HepG2 (cell line): Measurements from ENCODE around the gene DENND4C. TPM values are rescaled to one million over a fixed set of nuclear protein-coding genes. Genes with fewer than 3 reads are reported as not detected.
"Not testable (repeated sequence)": the region's sequence is repeated elsewhere in the genome, so short reads cannot be mapped to it uniquely, and the experiment has no call there.

Experiments
- ATAC-seq: fragments of 200-7000 bp; cut with Tn5 transposase; 3 replicates; pipeline ENCODE4 v1.9.1; 2020; ENCODE audit warnings: mild to moderate bottlenecking, moderate library complexity
- BruUV-seq: library from RNA; stranded (reverse); fragments of 400-500 nt; replicated peaks from 2 replicates; lab custom pipeline; 2021; lab: Mats Ljungman, UMichigan
- CTCF ChIA-PET: fragments of 300-600 bp; formaldehyde crosslinking; extraction: SDS; loops from one replicate; lab custom pipeline; 2021; ENCODE audit warnings: low total read pairs, inconsistent platforms, low intra/inter-chr PET ratio; lab: Yijun Ruan, JAX
- POLR2A ChIA-PET: fragments of 350-600 bp; sonication (Branson Sonifier 250); formaldehyde crosslinking; loops from one replicate; lab custom pipeline; 2020; ENCODE audit warnings: antibody characterized with exemption, inconsistent platforms; lab: Yijun Ruan, JAX
- DNase-seq: peaks from one replicate; pipeline ENCODE4 v3.0.0-alpha.2; 2015; ENCODE audit warnings: low spot score
- FAIRE-seq: peaks from 3 replicates; lab custom pipeline; 2011; peaks lifted over from hg19 to GRCh38; lab: Jason Lieb, UNC
- H2AFZ ChIP-seq: one replicate; pipeline ENCODE4 v1.6.1; 2011; ENCODE audit warnings: low read length, inconsistent platforms
- H3K27ac ChIP-seq: fragments of 300-600 bp; 3 replicates; pipeline ENCODE4 v1.8.0; 2011; ENCODE audit warnings: mixed run types, mild to moderate bottlenecking, mixed read lengths, low read length, inconsistent platforms; ENCODE audit not compliant: insufficient read depth; ENCODE audit errors: extremely low read length
- H3K27me3 ChIP-seq, 2 experiments: fragments of 200-600 bp in 1 of 2; 2 replicates in 1 of 2; 3 replicates in 1 of 2; pipeline versions ENCODE4 v1.6.0 to v1.8.0; 2011; ENCODE audit warnings: low read length in 2 of 2, mild to moderate bottlenecking in 2 of 2, moderate library complexity in 2 of 2, inconsistent platforms in 1 of 2; ENCODE audit not compliant: insufficient read depth in 2 of 2, control insufficient read depth in 1 of 2
- H3K36me3 ChIP-seq, 2 experiments: fragments of 200-600 bp in 1 of 2; replicated peaks in 1 of 2; 2 replicates in 1 of 2; 3 replicates in 1 of 2; pipeline versions ENCODE4 v1.5.1 to v1.8.0; 2011; ENCODE audit warnings: low read length in 2 of 2, inconsistent platforms in 1 of 2; ENCODE audit not compliant: insufficient read depth in 2 of 2, control insufficient read depth in 1 of 2
- H3K4me1 ChIP-seq: 2 replicates; pipeline ENCODE4 v1.5.1; 2012; ENCODE audit warnings: low read length, inconsistent platforms; ENCODE audit not compliant: insufficient read depth
- H3K4me2 ChIP-seq: 2 replicates; pipeline ENCODE4 v1.6.0; 2011; ENCODE audit warnings: low read depth, low read length, inconsistent platforms
- H3K4me3 ChIP-seq, 3 experiments: fragments of 200-600 bp in 1 of 3; sonication (generic), shearing (Covaris generic) in 1 of 3; replicated peaks in 1 of 3; 2 replicates each; pipeline ENCODE4 v1.5.1; 2011 to 2016; ENCODE audit warnings: low read length in 3 of 3, inconsistent platforms in 2 of 3, low read depth in 2 of 3, mild to moderate bottlenecking in 2 of 3, control low read depth in 1 of 3, mixed read lengths in 1 of 3; ENCODE audit not compliant: insufficient read depth in 1 of 3
- H3K79me2 ChIP-seq: one replicate; pipeline ENCODE4 v1.6.1; 2011; ENCODE audit warnings: low read length, inconsistent platforms; ENCODE audit not compliant: insufficient read depth
- H3K9ac ChIP-seq: 2 replicates; pipeline ENCODE4 v1.6.0; 2011; ENCODE audit warnings: mild to moderate bottlenecking, low read depth, low read length, inconsistent platforms; ENCODE audit not compliant: insufficient read depth
- H3K9me3 ChIP-seq: 2 replicates; pipeline ENCODE4 v1.5.1; 2012; ENCODE audit warnings: mild to moderate bottlenecking, low read length
- H4K20me1 ChIP-seq: 2 replicates; pipeline ENCODE4 v1.6.0; 2011; ENCODE audit warnings: inconsistent platforms, mild to moderate bottlenecking, low read length, moderate library complexity; ENCODE audit not compliant: insufficient read depth
- BCL6 ChIP-seq: IDR thresholded peaks from 2 replicates; pipeline ENCODE4 v1.6.1; 2016; ENCODE audit warnings: missing genetic modification reagents, missing compliant biosample characterization
- PPARG ChIP-seq: conservative IDR thresholded peaks from 2 replicates; pipeline ENCODE4 v1.6.1; 2016; ENCODE audit warnings: missing biosample characterization, missing genetic modification reagents
- WGBS: methylation state at CpG from one replicate; pipeline ENCODE4 v1.1.6; 2017; ENCODE audit warnings: low lambda C conversion rate; 5-methylcytosine and 5-hydroxymethylcytosine counted together
- in situ Hi-C: cut with HindIII; loops from 2 replicates; pipeline ENCODE4 v1.10.0; 2017; ENCODE audit warnings: low pct_unique_long_range_greater_than_20kb; ENCODE audit not compliant: extremely low pct_ligation_motif_present
- intact Hi-C: fragments of 100-400 bp; cut with micrococcal nuclease; formaldehyde crosslinking; loops from one replicate; pipeline ENCODE4 v1.10.0; 2022; ENCODE audit not compliant: unreplicated experiment
- polyA plus RNA-seq, 8 experiments: library from polyadenylated mRNA; depleted of rRNA in 3 of 8; stranded (reverse) in 7 of 8; unstranded in 1 of 8; fragments of >200 nt; fragmentation: Illumina TruSeq in 4 of 8; extraction: Trizol in 4 of 8; gene quantifications; 2 replicates each; pipeline versions ENCODE4 v1.2.1 to v1.2.3, GENCODE V29; 2011 to 2016; ENCODE audit warnings: low read depth in 4 of 8, missing spikeins in 1 of 8, mixed read lengths in 1 of 8; ENCODE audit not compliant: insufficient read depth in 1 of 8
- total RNA-seq, 5 experiments: library from RNA; depleted of rRNA; stranded (reverse); fragments of >200 nt; fragmentation: Illumina TruSeq; extraction: Trizol; gene quantifications; 2 replicates each; pipeline ENCODE4 v1.2.3, GENCODE V29; 2016; ENCODE audit warnings: low read depth in 1 of 5

DENND4C gene
- total and polyA plus RNA-seq, 2 of the 13 experiments (the other 11 are each of a cell fraction or from before 2014, with no cell fraction given) = 19.1 to 27.2 TPM

GRCh38 chr9:19250346-19250745, 19.9 kb downstream of the DENND4C start:
- H3K36me3 ChIP-seq, intact Hi-C loops, H3K4me3 ChIP-seq, H3K9me3 ChIP-seq, H3K4me2 ChIP-seq, H2AFZ ChIP-seq, ATAC-seq, H3K9ac ChIP-seq, BruUV-seq, in situ Hi-C loops, POLR2A ChIA-PET, CTCF ChIA-PET, H3K27me3 ChIP-seq, DNase-seq, FAIRE-seq, H3K27ac ChIP-seq: not testable (repeated sequence)
- H4K20me1 ChIP-seq = peaks cover 21% of the 10 kb centered on the region; the same call in 1 of the 2 replicates
- 79% methylated on average over 8 of the region's 8 CpGs for WGBS
- H3K4me1 ChIP-seq = peaks cover 30% of the 10 kb centered on the region
- H3K79me2 ChIP-seq = peaks cover 79% of the 10 kb centered on the region

GRCh38 chr9:19251203-19251602, 20.7 kb downstream of the DENND4C start:
- peak; percentile 54 for ATAC-seq
- WGBS = 100% methylated on average over 1 of the region's 1 CpG
- intact Hi-C loops, BruUV-seq, H3K4me3 ChIP-seq, H3K9me3 ChIP-seq, H3K27ac ChIP-seq, in situ Hi-C loops, POLR2A ChIA-PET, FAIRE-seq, H2AFZ ChIP-seq, CTCF ChIA-PET, DNase-seq, H3K27me3 ChIP-seq, H3K9ac ChIP-seq, H3K4me2 ChIP-seq, H3K36me3 ChIP-seq: not testable (repeated sequence)
- peaks cover 19% of the 10 kb centered on the region; the same call in 1 of the 2 replicates for H4K20me1 ChIP-seq
- H3K79me2 ChIP-seq = peaks cover 81% of the 10 kb centered on the region
- peaks cover 30% of the 10 kb centered on the region for H3K4me1 ChIP-seq

- intact Hi-C loops, FAIRE-seq, BruUV-seq, DNase-seq, ATAC-seq, H3K4me2 ChIP-seq, H2AFZ ChIP-seq, H3K27me3 ChIP-seq, in situ Hi-C loops, H3K36me3 ChIP-seq, CTCF ChIA-PET, H3K9me3 ChIP-seq, H3K9ac ChIP-seq, H3K27ac ChIP-seq, H3K4me3 ChIP-seq: not testable (repeated sequence)
- TF ChIP-seq PPARG (CRISPR knock-in tag) (peak; percentile 63; the same call in 1 of the 2 replicates), BCL6 (CRISPR knock-in tag) (peak; percentile 48)
- Histone ChIP-seq H3K79me2 (peaks cover 77% of the 10 kb centered on the region), H4K20me1 (peaks cover 19% of the 10 kb centered on the region; the same call in 1 of the 2 replicates), H3K4me1 (peaks cover 30% of the 10 kb centered on the region)
- WGBS = 77% methylated on average over 5 of the region's 5 CpGs
- POLR2A ChIA-PET = interaction anchor here (0.9 kb wide), 1 partner anchor 203 kb away, joined by 3 read pairs; no protein-coding TSS in a partner anchor
These were observed 21.1 kb downstream of the DENND4C start for GRCh38 chr9:19251622-19252021.
